ENCODE results near the gene PTGIS.

The PTGIS gene

DNA sequence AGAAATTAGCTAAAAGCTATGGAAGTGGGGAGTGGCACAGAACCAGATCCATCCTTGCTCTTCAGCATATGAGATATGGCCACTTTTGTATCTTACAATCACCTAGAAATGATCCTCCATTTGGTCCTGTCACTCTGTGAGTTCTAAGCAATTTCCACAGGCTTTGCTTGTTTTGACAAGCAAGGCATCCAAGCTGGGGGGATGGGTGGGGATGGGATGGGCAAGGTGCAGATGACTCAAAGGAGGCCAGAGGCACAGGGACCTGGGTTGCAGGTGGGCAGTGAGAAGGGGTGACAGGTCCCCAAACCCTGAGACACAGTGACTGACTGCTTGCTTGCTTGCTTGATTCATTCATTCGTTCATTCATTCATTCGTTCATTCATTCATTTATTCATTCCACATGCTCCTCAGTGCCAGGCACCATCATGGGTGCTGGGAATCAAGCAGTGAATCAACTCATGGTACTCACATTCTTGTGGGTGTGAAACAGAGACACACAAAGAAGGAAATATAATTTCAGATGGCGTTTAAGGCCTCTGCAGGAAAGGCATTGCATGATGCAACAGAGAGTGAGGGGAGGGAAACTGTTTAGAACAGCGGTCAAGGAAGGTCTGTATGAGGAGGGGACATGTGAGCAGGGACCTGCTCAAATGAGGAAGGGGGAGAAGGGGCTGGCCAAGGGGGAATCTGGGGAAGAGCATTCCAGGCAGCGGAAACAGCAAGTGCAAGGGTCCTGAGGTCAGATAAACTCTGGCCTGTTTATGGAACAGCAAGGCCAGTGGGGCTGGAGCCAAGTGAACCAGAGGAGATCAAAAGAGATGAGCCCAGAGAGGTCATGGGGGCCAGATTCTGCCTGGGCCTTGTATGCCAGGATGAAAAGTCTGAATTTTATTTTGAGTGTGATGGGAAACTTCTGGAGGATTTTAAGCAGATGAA is 88.9 kb downstream of the PTGIS start:
- TF ChIP-seq, protein P1, sequence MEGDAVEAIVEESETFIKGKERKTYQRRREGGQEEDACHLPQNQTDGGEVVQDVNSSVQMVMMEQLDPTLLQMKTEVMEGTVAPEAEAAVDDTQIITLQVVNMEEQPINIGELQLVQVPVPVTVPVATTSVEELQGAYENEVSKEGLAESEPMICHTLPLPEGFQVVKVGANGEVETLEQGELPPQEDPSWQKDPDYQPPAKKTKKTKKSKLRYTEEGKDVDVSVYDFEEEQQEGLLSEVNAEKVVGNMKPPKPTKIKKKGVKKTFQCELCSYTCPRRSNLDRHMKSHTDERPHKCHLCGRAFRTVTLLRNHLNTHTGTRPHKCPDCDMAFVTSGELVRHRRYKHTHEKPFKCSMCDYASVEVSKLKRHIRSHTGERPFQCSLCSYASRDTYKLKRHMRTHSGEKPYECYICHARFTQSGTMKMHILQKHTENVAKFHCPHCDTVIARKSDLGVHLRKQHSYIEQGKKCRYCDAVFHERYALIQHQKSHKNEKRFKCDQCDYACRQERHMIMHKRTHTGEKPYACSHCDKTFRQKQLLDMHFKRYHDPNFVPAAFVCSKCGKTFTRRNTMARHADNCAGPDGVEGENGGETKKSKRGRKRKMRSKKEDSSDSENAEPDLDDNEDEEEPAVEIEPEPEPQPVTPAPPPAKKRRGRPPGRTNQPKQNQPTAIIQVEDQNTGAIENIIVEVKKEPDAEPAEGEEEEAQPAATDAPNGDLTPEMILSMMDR (IDR thresholded peaks at IDR 0.05; ENCODE audit: insufficient read depth, low read depth, low read length, missing control alignments) = no peak
- DNase-seq (ENCODE audit: low read depth) = no peak
- no peak overlapping the region for H3K4me3 ChIP-seq (ENCODE audit: low read depth, low read length)

- TF ChIP-seq, protein P1 (IDR thresholded peaks at IDR 0.05; ENCODE audit: insufficient read depth, low read depth, low read length, missing control alignments) = no peak
- no peak overlapping the region for H3K4me3 ChIP-seq (ENCODE audit: low read depth, low read length)
- no peak for DNase-seq (ENCODE audit: low read depth)
These were observed 89.7 kb downstream of the PTGIS start for GRCh38 chr20:49478266-49478665.

DNA sequence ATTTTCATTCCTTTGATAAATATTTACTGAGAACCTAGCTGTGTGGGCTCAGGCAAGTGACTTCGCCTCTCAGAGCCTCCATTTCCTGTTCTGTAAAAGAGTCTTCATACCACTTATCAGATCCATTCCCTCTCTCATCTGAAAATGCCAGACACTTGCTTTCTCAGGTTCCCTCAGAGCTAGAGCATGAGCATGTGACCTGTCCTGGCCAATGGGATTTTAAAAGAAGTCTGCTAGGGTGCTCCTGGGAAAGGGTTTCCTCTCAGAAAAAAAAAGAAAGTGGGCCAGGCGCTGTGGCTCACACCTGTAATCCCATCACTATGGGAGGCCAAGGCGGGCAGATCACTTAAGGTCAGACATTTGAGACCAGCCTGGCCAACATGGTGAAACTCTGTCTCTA is 90.7 kb downstream of the PTGIS start:
- TF ChIP-seq, protein P1 (IDR thresholded peaks at IDR 0.05; ENCODE audit: insufficient read depth, low read depth, low read length, missing control alignments) = no peak
- H3K4me3 ChIP-seq (ENCODE audit: low read depth, low read length) = no peak overlapping the region
- no peak for DNase-seq (ENCODE audit: low read depth)

DNA sequence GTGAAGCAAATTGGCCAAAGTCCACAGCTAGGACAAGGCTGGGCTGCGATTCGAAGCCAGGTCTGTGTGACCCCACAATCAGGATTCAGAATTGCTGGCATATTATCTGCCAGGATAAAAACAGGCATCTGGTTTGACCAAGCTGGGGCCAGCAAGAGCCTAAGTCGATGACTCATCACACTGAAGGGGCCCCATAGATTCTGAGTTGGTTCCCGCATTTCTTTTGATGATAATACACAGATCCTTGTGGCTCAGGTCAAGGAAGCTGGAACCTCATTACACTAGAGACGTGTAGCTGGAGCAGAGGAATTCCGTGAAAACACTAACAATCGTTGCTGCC is 92.0 kb downstream of the PTGIS start:
- no peak for DNase-seq (ENCODE audit: low read depth)
- H3K4me3 ChIP-seq (ENCODE audit: low read depth, low read length) = no peak overlapping the region
- TF ChIP-seq, protein P1 (IDR thresholded peaks at IDR 0.05; ENCODE audit: insufficient read depth, low read depth, low read length, missing control alignments) = no peak

DNA sequence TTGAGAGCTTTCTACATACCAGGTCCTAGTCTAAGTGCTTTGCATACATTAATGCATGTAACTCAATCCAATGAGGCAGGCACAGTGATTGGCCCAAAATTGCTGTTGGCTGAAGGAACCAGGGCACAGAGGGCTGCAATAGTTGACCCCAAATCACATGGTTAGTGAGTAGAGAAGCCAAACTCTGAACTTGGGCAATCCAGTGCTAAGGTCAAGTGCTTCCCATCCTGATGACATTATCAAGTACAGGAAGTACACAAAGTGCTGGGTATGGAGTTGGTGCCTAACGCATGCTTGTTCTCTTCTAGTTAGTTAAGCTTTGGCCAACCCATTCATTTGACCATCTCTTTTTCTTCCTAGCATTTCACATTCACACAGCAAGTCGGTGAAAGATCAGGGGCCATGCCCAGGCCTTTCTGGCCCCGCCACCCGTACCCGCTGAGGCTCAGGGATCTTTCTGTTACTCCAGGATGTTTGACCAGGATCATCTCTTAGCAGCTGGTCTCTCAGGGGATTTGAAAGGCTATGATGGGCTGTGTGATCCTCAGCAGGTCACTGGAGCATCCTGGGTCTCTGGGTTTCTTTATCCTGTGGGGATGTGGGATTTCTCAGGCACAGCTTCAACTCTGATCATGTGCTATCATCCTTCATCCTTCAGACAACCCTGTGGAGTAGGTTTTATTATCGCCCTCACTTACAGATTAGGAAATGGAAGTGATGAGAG is 92.5 kb downstream of the PTGIS start:
- H3K4me3 ChIP-seq (ENCODE audit: low read depth, low read length) = no peak overlapping the region
- TF ChIP-seq, protein P1 (IDR thresholded peaks at IDR 0.05; ENCODE audit: insufficient read depth, low read depth, low read length, missing control alignments) = no peak
- DNase-seq (ENCODE audit: low read depth) = no peak

- no peak for DNase-seq (ENCODE audit: low read depth)
- H3K4me3 ChIP-seq (ENCODE audit: low read depth, low read length) = no peak overlapping the region
- TF ChIP-seq, protein P1 (IDR thresholded peaks at IDR 0.05; ENCODE audit: insufficient read depth, low read depth, low read length, missing control alignments) = no peak
These were observed 96.5 kb downstream of the PTGIS start for GRCh38 chr20:49471397-49471796.

All from GM12865 (cell line).